Activated CD4-positive, CD25-positive, alpha-beta regulatory T cell treated with anti-CD3 and anti-CD28 coated beads, Interleukin-2, amount 50 U/mL, for 24 hours (primary cell): ENCODE results near the gene GPD1L.
"Not testable (repeated sequence)": the region's sequence is repeated elsewhere in the genome, so short reads cannot be mapped to it uniquely, and the experiment has no call there.

Experiments used
- ATAC-seq, 2 donors: fragments of 150-1000 bp; cut with Tn5 transposase; one replicate each; pipeline ENCODE4 v1.10.0; 2021; ENCODE audit warnings: mild to moderate bottlenecking in 1 of 2, moderate library complexity in 1 of 2

GPD1L gene

GRCh38 chr3:32186097-32186496 lies 79.7 kb downstream of the GPD1L start:
- ATAC-seq = no peak

- no peak for ATAC-seq
These were observed 80.5 kb downstream of the GPD1L start for GRCh38 chr3:32186876-32187275.

GRCh38 chr3:32189693-32190092 lies 83.3 kb downstream of the GPD1L start:
- ATAC-seq = no peak

DNA sequence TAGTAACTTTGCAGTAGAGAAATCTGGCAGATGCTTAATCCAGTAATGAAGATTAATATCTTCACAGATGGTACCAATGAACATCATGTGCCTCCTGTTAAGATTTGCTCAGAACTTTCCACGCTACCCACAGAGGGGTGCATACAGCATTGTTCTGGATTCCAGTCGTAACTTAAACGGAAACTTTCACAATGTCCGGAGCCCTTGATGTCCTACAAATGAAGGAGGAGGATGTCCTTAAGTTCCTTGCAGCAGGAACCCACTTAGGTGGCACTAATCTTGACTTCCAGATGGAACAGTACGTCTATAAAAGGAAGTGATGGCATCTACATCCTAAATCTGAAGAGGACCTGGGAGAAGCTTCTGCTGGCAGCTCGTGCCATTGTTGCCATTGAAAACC lies 84.1 kb downstream of the GPD1L start:
- not testable (repeated sequence) for ATAC-seq

DNA sequence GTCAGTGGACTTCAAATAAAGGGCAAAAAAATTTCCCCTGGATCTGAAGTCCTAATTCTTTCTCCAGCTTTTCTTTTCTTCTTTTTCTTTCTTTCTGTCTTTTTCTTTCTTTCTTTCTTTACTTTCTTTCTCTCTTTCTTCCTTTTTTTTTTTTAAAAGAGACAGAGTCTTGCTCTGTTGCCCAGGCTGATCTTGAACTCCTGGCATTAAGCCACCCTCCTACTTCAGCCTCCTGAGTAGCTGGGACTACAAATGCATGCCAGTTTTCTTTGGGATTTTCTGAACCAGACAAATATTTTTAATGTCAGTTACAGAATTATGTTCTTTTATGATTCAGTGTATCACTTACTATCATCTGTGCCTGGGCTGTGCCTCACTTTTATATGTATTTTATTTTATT lies 86.7 kb downstream of the GPD1L start:
- ATAC-seq = no peak

GRCh38 chr3:32194653-32195052 lies 88.2 kb downstream of the GPD1L start:
- ATAC-seq = no peak

GRCh38 chr3:32195995-32196540 lies 89.6 kb downstream of the GPD1L start:
- ATAC-seq = no peak

GRCh38 chr3:32197991-32198390 lies 91.6 kb downstream of the GPD1L start:
- ATAC-seq = no peak

DNA sequence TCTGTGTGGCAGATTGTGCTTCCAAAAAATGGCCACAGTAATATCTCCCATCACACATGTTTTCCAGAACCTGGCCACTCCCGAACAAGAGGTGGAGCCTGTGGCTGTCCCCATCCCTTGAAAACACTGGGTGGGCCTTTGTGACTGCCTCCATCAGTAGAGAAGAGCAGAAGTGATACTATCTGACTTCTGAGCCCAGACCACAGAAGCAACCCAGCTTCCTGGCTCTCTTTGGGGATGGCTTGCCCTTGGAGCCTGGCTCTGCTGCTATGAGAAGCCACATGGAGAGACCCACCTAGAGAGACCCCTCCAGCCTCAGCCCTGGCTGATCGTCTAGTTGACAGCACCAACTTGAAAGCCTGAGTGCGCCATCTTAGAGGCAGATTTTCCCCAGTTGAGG lies 92.3 kb downstream of the GPD1L start:
- ATAC-seq = no peak

DNA sequence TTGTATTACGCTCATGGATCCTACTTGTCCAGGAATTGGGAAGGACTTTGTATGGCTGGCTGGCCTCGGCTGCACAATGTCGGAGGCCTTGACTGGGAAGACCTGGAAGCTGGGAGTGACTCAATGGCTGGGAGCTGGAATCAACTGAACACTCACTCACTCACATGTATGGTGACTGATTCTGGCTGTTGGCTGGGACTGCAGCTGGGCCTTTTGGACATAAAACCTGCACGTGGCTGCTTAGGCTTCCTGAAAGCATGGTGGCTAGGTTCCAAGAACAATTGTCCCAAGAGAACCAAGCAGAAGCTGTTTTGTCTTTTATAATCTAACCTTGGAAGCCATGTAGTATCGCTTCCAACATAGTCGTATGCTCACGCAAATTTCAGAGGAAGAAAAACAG lies 94.1 kb downstream of the GPD1L start:
- ATAC-seq = no peak

GRCh38 chr3:32200992-32201758 lies 94.8 kb downstream of the GPD1L start:
- no peak for ATAC-seq

DNA sequence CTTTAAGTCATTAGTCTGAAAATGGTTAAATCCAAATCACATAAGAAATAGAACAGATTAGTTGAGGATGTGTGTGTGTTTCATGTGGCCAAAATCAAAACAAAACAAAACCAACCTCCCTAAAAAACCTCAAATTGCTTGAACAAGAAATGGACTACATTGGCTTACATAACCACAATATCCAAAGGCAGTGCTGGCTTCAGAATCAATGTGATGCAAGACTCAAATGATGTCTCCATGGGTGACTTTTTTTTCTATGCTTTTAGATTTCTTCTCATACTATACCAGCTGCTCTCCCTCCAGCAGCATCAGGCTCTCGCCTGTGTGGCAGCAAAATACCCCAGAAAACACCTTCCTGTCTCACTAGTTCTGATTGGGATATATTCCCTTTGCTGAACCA lies 96.1 kb downstream of the GPD1L start:
- ATAC-seq = no peak

DNA sequence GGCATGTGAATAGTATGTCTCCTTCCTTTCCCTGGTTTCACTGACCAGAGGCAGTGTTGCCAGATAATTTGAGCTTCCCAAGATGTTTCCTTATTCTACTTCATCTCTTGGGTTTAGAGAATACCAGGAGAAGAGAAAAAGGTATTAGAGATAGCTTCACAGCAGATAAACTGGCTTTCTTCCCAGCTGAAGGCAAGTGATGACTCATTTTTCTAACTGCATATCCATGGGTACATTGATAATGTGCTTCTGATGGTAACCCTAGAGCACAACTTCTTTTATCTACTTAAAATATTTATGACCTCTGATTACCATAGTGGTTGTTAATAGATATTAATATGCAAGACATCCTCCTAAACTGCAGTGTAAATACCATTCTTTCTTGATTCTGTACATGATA lies 97.4 kb downstream of the GPD1L start:
- ATAC-seq = no peak

DNA sequence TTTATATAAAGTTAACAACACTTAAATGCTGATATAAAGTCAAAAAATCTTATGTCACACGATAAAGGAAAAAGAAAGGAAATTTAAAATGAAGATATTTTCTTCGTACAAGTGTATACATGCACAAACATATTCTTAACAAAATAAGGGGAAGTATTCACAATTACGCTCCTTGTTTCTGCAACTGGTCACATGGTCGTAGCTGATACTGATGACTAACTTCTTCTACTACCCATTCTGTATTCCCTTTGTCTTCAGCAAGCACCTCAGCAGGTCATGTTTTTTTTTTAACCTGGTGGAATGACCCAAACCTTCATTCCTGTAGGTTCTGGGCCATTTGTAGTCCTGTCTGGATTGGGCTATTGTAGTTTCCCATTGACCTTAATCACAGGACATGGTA lies 102.0 kb downstream of the GPD1L start:
- ATAC-seq = no peak

DNA sequence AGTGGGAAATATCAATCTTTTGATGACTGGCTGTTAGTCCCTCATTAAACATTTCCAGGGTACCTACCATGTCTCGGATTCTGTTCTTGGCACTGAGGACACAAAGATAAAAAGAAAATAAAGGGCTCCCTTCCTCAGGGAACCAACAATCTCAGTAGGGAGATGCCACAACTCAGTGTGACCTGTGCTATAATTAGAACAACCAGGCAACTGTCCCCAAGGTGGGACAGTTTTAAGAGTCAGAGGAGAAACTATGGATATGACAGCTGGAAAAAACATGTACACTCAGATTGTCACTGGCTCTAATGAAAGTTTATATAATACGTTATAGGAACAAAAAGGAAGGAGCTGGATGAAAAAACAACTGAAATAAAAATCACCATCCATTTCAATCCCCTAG lies 108.8 kb downstream of the GPD1L start:
- ATAC-seq = no peak

DNA sequence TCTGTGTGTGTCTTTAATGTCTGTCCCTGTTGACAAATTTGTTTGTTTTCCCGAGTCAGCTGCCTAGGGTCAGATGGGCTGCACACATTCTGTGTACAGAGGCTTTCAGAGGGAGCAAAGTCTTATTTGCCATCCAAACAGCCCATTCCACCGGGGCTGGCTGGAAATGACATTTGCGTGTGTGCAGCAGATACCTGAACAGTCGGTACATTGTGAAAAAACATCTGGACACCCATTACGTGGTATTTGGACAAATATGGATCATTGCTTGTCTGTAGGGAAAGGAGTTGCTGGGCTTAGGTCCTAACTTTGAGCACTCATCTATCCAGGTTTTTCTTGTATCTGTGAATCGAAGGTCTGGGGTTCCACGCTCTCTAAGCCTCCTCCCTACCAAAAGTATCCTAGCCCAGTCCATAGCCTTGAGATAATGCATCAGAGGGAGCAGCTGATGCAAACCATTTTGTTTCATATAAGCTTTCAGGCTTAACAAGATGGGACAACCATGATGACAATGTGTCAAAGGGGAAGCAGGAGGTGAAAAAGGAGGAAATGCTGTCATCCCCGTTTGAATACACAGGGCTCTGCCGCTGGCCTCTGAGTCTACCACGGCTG lies 109.9 kb downstream of the GPD1L start:
- ATAC-seq = no peak

DNA sequence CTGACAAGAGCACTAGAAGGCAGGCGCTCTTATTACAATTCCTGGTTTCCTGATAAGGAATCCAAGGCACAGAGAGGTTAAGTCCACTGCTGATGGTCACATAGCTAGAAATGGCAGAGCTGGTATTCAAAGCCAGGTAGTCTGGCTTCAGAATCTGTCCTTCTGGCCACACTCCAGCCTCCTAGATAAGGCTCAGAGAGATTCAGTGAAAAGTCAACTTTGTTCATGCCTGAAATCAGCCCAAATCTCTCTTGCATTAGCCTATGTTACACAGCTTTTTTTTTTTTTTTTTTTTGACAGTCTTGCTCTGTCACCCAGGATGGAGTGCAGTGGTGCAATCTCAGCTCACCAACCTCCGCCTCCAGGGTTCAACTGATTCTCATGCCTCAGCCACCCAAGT lies 110.9 kb downstream of the GPD1L start:
- ATAC-seq = no peak
